Loucy (cell line): ENCODE measurements around the gene KLF7.

Source experiments
- H2AFZ ChIP-seq: fragments of 200-600 bp; sonication (generic); 2 replicates; pipeline ENCODE4 v1.6.0; 2016; ENCODE audit warnings: antibody characterized with exemption, mild to moderate bottlenecking, low read length, moderate library complexity
- H3F3A ChIP-seq: fragments of 200-600 bp; 2 replicates; pipeline ENCODE4 v1.6.0; 2016; ENCODE audit warnings: antibody characterized with exemption, low read depth, mild to moderate bottlenecking
- H3K27me3 ChIP-seq: fragments of 200-600 bp; sonication (generic); 2 replicates; pipeline ENCODE4 v1.6.1; 2014; ENCODE audit warnings: low read length, mild to moderate bottlenecking; ENCODE audit not compliant: insufficient read depth, poor library complexity, severe bottlenecking
- H3K36me3 ChIP-seq: fragments of 200-600 bp; sonication (generic); 2 replicates; pipeline ENCODE4 v1.6.1; 2016; ENCODE audit warnings: low read length; ENCODE audit not compliant: insufficient read depth
- H3K4me1 ChIP-seq: fragments of 200-600 bp; sonication (generic); 2 replicates; pipeline ENCODE4 v1.5.1; 2014; ENCODE audit warnings: low read length, mild to moderate bottlenecking; ENCODE audit not compliant: insufficient read depth, poor library complexity, severe bottlenecking
- H3K4me2 ChIP-seq: fragments of 200-600 bp; sonication (generic); 2 replicates; pipeline ENCODE4 v1.6.0; 2014; ENCODE audit warnings: antibody characterized with exemption, low read length, low read depth, mild to moderate bottlenecking; ENCODE audit not compliant: poor library complexity, severe bottlenecking
- H3K4me3 ChIP-seq: fragments of 200-600 bp; sonication (generic); 2 replicates; pipeline ENCODE4 v1.5.1; 2014; ENCODE audit warnings: low read length, mild to moderate bottlenecking, mixed read lengths; ENCODE audit not compliant: poor library complexity, severe bottlenecking
- H3K79me2 ChIP-seq: fragments of 200-600 bp; sonication (generic); 2 replicates; pipeline ENCODE4 v1.6.1; 2014; ENCODE audit warnings: low read length; ENCODE audit not compliant: insufficient read depth
- H3K9ac ChIP-seq: fragments of 200-600 bp; sonication (generic); 2 replicates; pipeline ENCODE4 v1.6.0; 2014; ENCODE audit warnings: mild to moderate bottlenecking, low read depth, low read length, moderate library complexity; ENCODE audit not compliant: poor library complexity, severe bottlenecking
- H3K9me2 ChIP-seq: fragments of 200-600 bp; sonication (generic); replicated peaks from 2 replicates; pipeline ENCODE4 v1.6.1; 2016; ENCODE audit warnings: low read depth, low read length, mixed read lengths
- H3K9me3 ChIP-seq: fragments of 200-600 bp; sonication (generic); 2 replicates; pipeline ENCODE4 v1.6.1; 2014; ENCODE audit warnings: mild to moderate bottlenecking, antibody characterized with exemption, low read length, low read depth; ENCODE audit not compliant: insufficient read depth
- H4K20me1 ChIP-seq: fragments of 200-600 bp; sonication (generic); 2 replicates; pipeline ENCODE4 v1.6.0; 2014; ENCODE audit warnings: antibody characterized with exemption, low read length, mild to moderate bottlenecking; ENCODE audit not compliant: insufficient read depth, poor library complexity, severe bottlenecking
- CTCF ChIP-seq: fragments of 200-600 bp; sonication (generic); conservative IDR thresholded peaks from 2 replicates; pipeline ENCODE4 v1.5.1; 2014; ENCODE audit warnings: mild to moderate bottlenecking, antibody characterized with exemption, low read length
- EZH2phosphoT487 ChIP-seq: fragments of 200-600 bp; IDR thresholded peaks from 2 replicates; pipeline ENCODE4 v1.6.1; 2018; ENCODE audit warnings: antibody characterized with exemption, mild to moderate bottlenecking, moderate library complexity, borderline replicate concordance

Gene KLF7

GRCh38 chr2:207151048-207151447 is 14.7 kb downstream of the KLF7 start:
- H3K4me3 ChIP-seq = no peak overlapping the region
- no peaks in the 10 kb centered on the region for H3F3A ChIP-seq
- no peaks in the 10 kb centered on the region for H3K27me3 ChIP-seq
- no peak overlapping the region for H2AFZ ChIP-seq
- H3K79me2 ChIP-seq = peaks cover 20% of the 10 kb centered on the region; the same call in 1 of the 2 replicates
- H3K9me3 ChIP-seq = no peaks in the 10 kb centered on the region
- TF ChIP-seq EZH2phosphoT487 (no peak), CTCF (no peak)
- H3K36me3 ChIP-seq = no peaks in the 10 kb centered on the region
- no peaks in the 10 kb centered on the region for H3K9me2 ChIP-seq
- H3K9ac ChIP-seq = no peak overlapping the region
- H3K4me1 ChIP-seq = peaks cover 18% of the 10 kb centered on the region
- H4K20me1 ChIP-seq = no peaks in the 10 kb centered on the region
- no peak overlapping the region for H3K4me2 ChIP-seq

GRCh38 chr2:207150284-207150683 is 15.5 kb downstream of the KLF7 start:
- Histone ChIP-seq H3K9me2 (no peaks in the 10 kb centered on the region), H3K36me3 (no peaks in the 10 kb centered on the region), H3K4me3 (no peak overlapping the region), H3K79me2 (peaks cover 17% of the 10 kb centered on the region; the same call in 1 of the 2 replicates), H4K20me1 (no peaks in the 10 kb centered on the region), H2AFZ (no peak overlapping the region), H3K4me1 (peaks cover 18% of the 10 kb centered on the region), H3K9me3 (no peaks in the 10 kb centered on the region), H3K4me2 (no peak overlapping the region), H3K9ac (no peak overlapping the region), H3F3A (no peaks in the 10 kb centered on the region), H3K27me3 (no peaks in the 10 kb centered on the region)
- TF ChIP-seq CTCF (no peak), EZH2phosphoT487 (no peak)

GRCh38 chr2:207149249-207150213 is 16.2 kb downstream of the KLF7 start:
- TF ChIP-seq CTCF (no peak), EZH2phosphoT487 (no peak)
- H3K4me1 ChIP-seq = peaks cover 17% of the 10 kb centered on the region
- peaks cover 14% of the 10 kb centered on the region; the same call in 1 of the 2 replicates for H3K79me2 ChIP-seq
- no peak overlapping the region for H3K4me2 ChIP-seq
- H3K9me2 ChIP-seq = no peaks in the 10 kb centered on the region
- H3K27me3 ChIP-seq = no peaks in the 10 kb centered on the region
- no peaks in the 10 kb centered on the region for H3K9me3 ChIP-seq
- no peaks in the 10 kb centered on the region for H4K20me1 ChIP-seq
- no peak overlapping the region for H3K9ac ChIP-seq
- no peaks in the 10 kb centered on the region for H3F3A ChIP-seq
- H3K4me3 ChIP-seq = no peak overlapping the region
- H3K36me3 ChIP-seq = no peaks in the 10 kb centered on the region
- H2AFZ ChIP-seq = no peak overlapping the region
